H1 (cell line): ENCODE results near the gene PHACTR2. TPM values are rescaled to one million over a fixed set of nuclear protein-coding genes. Genes with fewer than 3 reads are reported as not detected.

Experiments
- CBX5 ChIP-seq: fragments of 300-800, 300-1000 bp; sonication (generic); IDR thresholded peaks from 2 replicates; pipeline ENCODE4 v1.7.1; 2016; ENCODE audit warnings: antibody characterized with exemption, low read length, low read depth
- RBBP5 ChIP-seq: IDR thresholded peaks from 2 replicates; pipeline ENCODE4 v1.7.1; 2012; ENCODE audit warnings: low read depth, mild to moderate bottlenecking, inconsistent platforms, low read length, moderate library complexity, borderline replicate concordance
- TBP ChIP-seq: IDR thresholded peaks from 2 replicates; pipeline ENCODE4 v1.6.1; 2011; ENCODE audit warnings: low read depth, low read length, improper control_type of control experiment
- polyA plus RNA-seq, 7 experiments: library from polyadenylated mRNA; depleted of rRNA in 3 of 7; stranded (reverse) in 5 of 7; unstranded in 2 of 7; fragments of >200 nt in 5 of 7; fragments of 200-250 nt in 2 of 7; gene quantifications; 1 replicate in 5 of 7; 2 replicates in 1 of 7; 4 replicates in 1 of 7; pipeline versions ENCODE4 v1.2.1 to v1.2.3, GENCODE V29; 2011 to 2013; ENCODE audit warnings: missing spikeins in 2 of 7, mixed read lengths in 2 of 7
- total RNA-seq: library from RNA; stranded (reverse); fragmentation: NEBNext Ultra II Directional; extraction: Animal tissue kit (Norgen Biotek cat#: 25700); gene quantifications from 2 replicates; pipeline ENCODE4 v1.2.1, GENCODE V29; 2021

PHACTR2 gene
- total and polyA plus RNA-seq, 2 of the 8 experiments (the other 6 are each of a cell fraction or from before 2014, with no cell fraction given), result 16.9 to 131 TPM

- TF ChIP-seq TBP, result no peak
- TF ChIP-seq RBBP5, result no peak
- TF ChIP-seq CBX5, result no peak
Observed at GRCh38 chr6:143652841-143653331, 24.9 kb upstream of the PHACTR2 start (continued).
